GM18499 (cell line): Measurements from ENCODE around the gene RAB3IP.

ENCODE experiments used
- ATAC-seq: cut with Tn5 transposase; IDR thresholded peaks from one replicate; pipeline ENCODE4 v1.9.1; 2021; ENCODE audit warnings: moderate number of reproducible peaks; ENCODE audit not compliant: insufficient read depth, unreplicated experiment

RAB3IP gene, protein sequence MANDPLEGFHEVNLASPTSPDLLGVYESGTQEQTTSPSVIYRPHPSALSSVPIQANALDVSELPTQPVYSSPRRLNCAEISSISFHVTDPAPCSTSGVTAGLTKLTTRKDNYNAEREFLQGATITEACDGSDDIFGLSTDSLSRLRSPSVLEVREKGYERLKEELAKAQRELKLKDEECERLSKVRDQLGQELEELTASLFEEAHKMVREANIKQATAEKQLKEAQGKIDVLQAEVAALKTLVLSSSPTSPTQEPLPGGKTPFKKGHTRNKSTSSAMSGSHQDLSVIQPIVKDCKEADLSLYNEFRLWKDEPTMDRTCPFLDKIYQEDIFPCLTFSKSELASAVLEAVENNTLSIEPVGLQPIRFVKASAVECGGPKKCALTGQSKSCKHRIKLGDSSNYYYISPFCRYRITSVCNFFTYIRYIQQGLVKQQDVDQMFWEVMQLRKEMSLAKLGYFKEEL

DNA sequence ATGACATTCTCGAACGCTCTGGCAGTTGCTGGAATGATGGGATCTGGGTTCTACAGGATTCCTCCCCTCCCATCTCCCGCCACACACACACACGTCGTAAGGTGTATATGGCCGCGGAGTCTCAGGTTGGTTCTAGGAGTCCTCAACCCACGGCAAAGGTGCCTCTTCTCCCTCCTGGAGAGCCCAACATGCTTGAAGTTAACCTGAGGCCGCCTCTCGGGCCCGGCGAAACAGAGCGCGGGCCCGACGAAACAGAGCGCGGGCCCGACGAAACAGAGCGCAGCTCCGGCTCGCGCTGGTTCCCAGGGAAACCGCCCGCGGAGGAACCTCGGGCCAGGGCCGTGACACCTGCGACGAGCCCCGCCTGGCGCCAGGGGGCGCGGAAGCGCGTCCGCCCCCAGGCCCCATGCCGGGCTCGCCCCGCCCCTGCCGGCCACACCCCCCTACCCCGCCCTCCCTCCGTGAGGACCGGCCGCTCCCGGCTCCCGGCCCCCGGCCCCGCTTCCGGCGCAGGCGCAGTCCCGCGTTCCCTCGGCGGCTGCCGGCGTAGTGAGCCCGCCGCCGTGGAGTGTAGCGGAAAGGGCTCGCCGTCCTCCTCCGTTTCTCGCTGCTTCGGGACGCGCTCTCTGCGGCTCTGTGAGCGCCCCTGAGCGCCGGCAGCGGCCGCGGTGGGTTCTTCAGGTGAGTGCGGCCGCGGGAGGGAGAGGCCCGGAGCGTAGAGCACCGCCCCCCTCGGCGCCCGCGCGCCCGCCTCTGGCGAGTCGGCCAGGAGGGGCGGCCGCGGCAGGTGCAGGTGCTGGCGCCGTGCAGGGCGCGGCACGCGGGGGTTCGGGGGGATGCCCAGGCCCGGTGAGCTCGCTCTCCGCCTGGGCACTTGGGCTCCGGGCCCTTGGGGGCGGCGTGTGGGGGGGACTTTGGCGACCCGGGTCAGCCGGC lies at the start of gene RAB3IP:
RAB3IP (plus strand) TSS at position 510 of the 936 bp plus-strand sequence. CDS start 16,549 bp downstream, outside the sequence.
- peak; percentile 51 for ATAC-seq

DNA sequence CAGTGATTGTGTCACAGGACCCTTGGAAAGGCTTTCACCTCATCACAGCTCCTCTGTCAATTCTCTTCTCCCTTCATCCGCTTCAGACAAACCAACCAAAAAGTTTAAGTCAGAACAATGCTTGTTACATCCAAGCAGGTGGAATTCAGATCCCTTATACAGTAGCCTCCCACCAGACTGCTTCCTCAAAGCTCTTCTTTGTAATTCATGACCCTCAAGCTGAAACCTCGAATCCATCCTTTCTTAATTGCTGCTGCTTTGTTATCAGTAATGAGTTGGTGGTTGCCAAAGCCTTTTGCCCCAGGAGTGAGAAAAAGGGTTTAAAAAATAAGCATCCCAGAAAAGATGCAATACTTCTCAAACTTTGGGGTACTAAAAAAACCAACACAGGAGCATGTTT lies 49.0 kb upstream of the RAB3IP start:
- ATAC-seq = no peak

DNA sequence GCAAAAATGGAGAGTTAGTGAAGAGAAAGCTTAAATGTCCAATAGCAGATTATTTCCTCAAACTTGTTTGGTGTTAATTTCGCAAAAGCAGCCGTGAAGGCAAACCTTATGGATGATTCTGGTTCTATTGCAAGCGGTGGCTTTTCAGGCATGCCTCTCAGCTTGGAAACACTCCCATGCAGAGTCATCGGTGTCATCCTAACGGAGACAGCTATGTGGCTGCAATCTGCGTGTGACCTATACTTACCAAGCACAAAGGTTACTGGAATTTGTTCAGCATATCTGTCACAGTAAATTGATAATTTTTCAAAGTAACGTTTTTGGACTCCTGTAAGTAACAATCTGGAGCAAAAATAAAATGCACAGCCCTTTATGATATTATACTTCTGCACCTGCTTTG lies 44.5 kb upstream of the RAB3IP start:
- no peak for ATAC-seq

DNA sequence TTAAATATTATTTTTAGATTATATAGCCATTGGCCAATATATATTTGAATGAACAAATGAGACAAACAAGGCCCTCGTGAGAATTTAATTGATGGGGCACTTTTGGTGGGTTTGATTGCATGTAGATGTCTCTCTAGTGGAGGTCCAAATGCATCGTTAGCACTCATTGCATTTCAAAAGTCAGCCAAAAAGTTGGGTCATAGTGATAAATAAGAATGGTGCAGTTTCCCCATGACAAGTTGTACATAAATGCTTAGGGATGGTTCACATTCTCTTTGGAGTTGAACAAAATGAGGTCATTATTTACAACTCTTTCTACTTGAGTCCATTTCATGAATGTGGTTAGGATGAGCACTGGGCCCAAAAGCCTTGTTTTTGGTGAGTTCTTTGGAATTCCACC lies 40.6 kb upstream of the RAB3IP start:
- no peak for ATAC-seq

DNA sequence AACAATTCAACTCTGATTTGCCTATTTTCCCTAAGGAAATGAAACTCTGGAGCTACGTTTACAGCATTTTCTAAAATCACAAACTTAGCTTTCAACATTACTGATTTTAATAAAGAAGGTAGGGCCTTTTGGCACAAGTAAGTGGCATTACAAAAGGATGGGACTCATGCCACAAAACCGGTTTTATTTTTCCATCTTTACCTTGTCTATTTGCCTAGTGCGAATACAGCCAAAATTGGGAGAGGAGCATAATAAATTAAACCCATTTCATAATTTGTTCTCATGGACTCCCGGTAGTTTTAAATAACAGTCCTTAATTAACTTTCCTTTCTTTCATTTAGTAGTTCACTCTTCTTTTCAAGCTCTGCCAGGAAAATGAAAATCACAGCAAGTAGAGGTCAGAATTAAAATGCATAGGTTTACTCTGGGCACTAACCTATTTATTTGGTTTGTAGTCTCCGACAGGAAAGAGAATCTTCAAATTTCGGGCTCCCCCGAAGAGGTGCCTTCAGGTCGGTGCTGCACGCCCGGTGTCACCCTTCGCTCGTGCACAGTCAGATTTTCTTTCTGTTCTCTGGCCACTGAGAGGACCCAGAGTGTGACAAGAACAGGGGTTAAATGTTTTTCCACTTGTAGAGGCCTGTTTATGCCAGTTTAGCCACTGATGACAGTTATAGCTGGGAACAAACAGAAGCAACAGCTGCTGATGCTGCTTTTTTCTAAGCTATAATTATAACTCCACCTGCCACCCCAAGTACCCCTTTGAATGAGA lies 39.7 kb upstream of the RAB3IP start, which contains the start of gene BEST3:
BEST3 (minus strand) TSS at position 535 of the 772 bp plus-strand sequence. CDS start 1,505 bp downstream, outside the sequence.
- no peak for ATAC-seq

DNA sequence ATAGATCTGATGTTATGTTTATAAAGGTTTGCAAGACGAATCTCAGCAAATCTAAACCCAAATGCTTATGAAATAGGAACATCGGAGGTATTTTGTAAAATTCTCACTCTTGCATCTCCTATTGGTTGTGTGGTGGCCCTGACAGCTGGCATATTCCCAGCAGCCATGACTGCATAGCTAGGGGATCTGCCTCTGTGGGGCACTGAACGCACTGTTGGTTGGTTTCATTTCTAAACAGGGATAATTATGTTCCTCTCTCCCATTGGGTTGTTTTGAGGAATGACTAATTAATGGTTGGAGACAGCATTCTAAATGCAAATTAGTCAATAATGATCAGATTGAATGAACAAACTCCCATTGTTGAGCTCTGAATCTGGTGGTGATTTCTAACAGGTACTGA lies 36.8 kb upstream of the RAB3IP start:
- no peak for ATAC-seq

DNA sequence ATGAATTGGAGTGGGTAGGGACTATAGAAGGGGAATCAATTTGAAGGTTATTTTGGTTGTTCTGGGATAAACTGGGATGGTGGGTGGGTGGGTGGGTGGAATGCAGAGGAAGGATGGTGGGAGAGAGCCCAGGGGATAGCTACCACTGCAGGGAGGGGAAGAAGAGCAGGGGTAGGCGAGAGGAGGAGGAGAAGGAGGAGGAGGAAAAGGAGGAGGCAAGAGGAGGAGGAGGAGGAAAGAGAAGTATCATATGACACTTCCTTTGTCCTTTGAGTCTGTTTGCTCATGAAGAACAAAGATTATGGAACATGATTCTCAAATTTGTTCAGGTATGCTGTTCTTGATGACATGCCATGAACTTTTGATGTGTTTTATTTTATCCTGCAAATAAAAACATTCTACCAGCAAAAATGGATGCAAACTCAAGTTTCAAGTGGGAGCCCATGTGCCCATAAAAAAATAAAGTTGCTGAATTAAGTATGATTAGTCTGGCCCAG lies 35.5 kb upstream of the RAB3IP start:
- ATAC-seq = no peak

DNA sequence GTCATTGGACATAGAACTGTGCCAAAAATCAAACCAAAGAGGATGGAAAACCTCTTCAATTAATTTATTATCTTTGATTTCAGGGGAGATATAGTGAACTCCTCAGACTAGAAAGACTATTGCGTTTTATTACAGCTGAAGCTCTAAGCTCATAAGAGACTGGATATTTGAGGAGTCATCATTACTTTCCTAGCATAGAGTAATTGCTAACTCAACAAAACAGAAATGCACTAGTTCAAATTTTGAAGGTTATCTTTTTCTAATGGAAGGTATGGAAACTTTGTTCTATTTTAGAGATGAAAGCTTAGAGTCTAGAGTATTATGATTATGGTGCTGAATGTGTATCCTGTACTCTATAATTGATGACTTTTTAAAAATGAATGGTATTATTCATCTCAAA lies 34.3 kb upstream of the RAB3IP start:
- no peak for ATAC-seq

DNA sequence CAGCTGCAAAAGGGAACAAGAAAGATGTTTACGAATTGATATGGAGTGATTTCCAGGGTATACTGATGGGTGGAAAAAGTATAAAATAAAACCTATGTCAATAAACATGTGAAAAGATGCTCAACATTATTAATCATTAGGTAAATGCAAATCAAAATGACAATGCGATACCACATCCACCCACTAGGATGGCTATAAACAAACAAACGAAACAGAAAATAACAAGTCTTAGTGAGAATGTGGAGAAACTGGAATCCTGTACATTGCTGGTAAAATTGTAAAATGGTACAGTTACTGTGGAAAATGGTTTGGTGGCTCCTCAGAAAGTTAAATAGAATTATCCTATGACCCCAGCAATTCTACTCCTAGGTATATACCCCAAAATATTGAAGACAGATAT lies 30.0 kb upstream of the RAB3IP start:
- no peak for ATAC-seq

DNA sequence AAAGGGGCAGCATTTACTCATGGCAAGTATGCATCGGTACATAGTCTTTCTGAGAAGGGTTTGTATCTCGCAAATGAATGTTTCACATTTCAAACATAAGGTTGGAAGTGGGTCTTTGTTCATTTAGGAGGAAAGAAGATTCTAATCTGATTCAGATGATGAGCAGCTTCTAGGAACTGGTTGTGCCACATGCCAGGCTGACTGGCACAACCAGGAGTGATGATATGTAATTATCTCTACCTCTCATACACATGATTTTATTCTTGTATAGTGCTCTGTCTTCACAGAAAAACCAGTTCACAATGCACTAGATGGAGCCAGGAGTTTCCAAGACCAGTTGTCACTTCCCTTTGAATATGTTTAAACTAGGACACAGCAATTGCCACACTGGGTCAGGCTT lies 25.8 kb upstream of the RAB3IP start:
- ATAC-seq = no peak

DNA sequence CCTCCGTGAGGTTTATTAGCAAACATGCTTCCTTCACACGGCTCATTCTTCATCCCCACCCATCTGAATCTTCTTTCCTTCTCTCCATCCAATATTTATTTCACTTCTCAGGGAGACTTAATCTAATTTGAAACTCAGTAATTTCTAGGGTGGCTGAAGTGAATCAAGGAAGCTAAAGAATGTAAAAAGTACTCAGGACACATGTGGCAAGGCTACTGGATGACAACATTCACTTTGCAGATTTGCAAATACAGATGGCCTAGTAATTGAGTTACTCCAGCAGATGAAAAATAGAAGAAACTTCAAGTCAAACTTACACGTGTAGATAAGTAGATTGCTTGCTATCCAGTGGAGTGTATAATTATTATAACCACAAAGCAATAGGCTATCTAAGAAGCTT lies 24.1 kb upstream of the RAB3IP start:
- ATAC-seq = no peak

DNA sequence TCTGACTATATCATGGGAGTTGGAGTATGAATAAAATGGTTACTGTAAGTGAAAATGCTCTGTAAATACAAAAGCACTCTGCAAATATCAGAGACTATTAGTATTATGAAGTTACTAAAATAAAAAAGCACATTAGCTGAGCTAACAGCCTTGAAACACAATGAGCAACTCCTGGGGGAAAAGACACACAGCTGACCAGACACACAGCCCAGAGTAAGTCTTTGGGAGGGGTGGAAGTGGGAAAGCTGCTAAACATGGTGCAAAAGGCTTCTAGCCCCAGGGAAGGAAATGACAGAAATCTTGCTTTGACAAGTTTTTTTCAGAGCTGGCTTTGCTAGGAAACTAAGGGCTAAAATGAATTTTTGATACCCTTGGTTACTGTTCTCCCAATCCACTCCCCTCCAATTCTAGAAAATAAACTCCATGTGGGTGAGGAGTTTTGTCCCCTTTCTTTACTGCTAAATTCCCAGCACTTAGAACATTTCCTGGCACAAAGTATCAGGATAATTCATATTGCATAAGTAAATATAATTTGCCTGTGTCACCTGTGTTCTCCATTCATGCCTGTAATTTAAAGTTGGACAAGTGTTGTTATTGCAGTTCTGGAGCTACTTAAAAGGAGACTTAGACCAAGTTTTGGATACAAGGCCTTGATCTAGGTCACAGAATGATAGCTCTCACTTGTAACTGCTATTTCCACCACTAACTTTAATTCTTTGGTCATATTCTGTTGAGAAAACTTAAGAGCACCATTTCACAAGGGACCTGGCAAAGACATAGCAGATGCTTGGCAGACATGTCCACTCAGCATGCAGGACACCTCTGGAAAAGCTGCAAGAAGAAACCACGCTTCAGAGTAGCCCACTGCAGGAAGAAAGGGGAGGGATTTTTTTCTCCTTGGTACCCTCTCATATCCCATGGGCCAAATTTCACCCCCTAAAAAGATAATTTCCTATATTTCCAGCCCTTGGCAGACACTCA lies 19.0 kb upstream of the RAB3IP start:
- no peak for ATAC-seq

DNA sequence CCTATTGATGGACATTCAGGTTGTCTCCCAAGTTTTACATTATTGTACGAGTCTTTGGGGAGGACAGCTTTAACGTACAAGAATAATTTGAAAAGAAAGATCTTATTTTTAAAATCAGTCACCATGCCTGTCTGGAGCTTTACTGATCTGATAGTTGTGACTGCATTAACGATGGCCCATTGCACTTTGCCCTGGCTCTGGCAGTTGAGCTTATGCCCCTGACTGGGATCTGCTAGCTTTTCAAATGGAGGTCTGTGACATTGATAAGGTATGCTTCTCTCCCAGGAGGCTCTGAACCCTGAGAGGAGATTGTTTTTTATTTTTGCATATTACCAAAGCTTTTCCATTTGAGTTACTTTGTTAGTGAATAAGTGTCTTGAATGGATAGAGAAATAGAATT lies 17.9 kb upstream of the RAB3IP start:
- ATAC-seq = no peak

DNA sequence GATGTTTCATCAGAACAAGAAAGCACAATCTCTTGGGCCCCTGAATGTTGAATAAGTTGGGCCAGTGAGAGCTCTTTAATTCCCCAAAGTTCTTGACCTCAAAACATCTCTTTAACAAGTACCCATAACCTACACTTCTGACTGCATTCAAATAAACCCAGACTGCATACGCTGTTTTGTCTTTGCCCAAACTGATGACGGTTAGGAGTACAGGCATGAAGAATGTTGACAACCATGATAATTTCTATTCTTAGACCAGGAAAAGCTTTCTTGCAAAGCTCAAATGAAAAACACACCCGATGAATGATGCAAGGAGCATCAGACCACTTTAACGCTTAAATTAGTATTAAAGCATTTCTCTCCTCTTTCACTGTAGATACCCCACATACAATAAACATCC lies 11.7 kb upstream of the RAB3IP start:
- no peak for ATAC-seq

DNA sequence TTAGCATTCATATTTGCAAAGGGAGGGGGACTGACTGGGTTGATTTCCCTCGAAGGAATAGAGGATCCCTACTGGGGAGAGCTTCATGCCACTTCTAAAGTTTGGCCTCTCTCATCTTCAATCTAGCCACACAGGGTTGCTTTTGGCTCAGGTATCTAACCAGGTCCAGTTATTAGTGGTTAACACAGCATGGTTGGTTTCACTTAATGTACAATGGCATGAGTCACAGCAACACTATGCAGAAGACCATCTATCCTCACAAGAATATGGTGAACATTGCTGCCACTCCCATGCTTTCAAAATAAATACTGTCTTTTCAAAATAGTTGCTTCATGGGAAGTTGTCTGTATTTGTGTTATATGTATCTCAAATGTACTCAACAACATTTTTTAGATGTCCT lies 6.6 kb upstream of the RAB3IP start:
- ATAC-seq = no peak

DNA sequence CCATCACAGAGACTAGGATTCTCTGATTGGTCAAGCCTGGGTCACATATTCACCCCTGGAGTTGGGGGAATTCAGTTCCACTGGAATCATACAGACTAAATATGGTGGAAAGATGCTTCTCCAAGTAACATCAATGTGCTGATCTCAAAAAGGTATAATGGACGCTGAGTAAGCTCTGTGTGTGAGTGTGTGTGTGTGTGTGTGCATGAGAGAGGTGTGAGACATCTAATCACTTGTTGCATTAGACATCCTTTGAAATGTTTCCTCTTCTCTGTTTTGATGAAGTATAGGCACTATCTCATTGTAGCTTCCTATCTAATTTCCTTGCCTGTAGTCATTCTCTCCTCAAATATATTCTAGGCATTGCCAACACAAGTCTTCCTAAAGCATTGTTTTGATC lies 5.0 kb upstream of the RAB3IP start:
- no peak for ATAC-seq

DNA sequence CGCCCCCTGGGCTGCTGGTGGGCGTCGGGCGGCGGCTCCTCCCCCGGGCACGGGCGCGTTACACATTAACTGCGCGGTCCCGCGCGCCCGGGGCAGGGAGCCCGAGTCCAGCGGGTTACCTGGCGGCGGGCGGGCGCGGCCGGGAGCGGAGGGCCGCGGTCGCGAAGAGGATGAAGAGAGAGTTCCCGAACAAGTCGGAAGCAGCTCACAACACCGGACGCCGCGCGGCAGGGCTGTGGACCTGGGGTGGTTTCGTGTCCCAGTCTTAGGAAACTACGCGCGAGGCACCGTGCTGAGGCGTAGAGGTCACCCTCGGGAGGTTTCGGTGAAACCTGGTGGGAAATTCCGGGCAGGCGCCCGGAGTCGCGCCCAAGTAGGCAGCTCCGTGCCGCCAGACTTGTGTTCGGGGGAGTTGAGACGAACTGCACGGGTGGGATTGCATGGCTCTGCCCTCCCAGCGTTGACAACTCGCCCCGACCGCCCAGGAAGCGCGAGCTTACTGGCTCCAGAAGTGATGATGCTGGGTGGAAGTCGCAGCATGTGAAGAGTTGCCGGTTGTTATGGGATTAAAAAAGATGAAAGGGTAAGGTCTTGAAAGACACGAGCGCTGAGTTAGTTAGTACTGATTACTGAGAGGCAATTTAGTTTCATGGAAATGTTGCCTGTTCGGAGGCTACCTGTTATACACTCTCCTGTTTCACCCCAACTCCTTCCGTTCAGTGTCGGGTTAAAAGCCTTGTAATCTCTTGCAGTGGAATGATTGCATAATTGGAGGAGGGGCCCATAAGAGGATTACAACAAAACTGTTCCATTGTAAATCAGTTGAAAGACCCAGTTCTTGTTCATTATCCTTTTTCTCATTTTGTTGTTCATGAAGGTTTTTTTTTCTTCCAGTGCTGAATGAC lies 879 bp downstream of the RAB3IP start:
- ATAC-seq = peak; percentile 26

DNA sequence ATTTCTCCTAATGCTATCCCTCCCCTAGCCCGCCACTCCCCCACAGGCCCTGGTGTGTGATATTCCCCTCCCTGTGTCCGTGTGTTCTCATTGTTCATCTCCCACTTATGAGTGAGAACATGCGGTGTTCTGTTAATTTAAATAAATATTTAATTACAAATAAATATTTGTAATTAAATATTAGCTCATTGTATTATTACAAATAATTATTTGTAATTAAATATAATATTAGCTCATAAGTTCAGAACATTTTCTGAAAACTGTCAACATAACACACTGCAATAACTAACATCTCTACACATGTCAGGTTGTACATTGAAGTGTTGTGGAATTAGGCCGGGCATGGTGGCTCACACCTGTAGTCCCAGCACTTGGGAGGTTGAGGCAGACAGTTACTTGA lies 5.4 kb downstream of the RAB3IP start:
- no peak for ATAC-seq
